ENCODE measurements around the gene IQGAP1.
"Not testable (repeated sequence)": the region's sequence is repeated elsewhere in the genome, so short reads cannot be mapped to it uniquely, and the experiment has no call there.

Gene IQGAP1

DNA sequence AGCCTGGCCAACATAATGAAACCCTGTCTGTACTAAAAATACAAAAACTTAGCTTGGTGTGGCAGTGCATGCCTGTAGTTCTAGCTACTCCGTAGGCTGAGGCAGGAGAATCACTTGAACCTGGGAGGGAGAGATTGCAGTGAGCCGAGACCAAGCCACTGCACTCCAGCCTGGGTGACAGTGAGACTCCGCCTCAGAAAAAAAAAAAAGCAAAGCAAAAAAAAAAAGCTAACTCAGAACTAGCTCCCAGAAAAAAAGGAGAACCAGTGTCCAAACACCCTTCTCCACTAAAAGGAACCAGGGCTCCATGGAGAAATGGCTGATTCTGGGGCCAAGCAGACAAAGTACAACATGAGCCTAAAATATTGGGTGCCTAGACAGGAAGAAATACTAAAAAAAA lies 124.9 kb downstream of the IQGAP1 start:
- ChIA-PET POLR2A (no interaction called here), CTCF (interaction anchor here (0.6 to 5.7 kb wide), 6 partner anchors 10 to 420 kb away, joined by 3 to 22 read pairs (median 4); no protein-coding TSS in a partner anchor)
- TF ChIP-seq, protein P1, sequence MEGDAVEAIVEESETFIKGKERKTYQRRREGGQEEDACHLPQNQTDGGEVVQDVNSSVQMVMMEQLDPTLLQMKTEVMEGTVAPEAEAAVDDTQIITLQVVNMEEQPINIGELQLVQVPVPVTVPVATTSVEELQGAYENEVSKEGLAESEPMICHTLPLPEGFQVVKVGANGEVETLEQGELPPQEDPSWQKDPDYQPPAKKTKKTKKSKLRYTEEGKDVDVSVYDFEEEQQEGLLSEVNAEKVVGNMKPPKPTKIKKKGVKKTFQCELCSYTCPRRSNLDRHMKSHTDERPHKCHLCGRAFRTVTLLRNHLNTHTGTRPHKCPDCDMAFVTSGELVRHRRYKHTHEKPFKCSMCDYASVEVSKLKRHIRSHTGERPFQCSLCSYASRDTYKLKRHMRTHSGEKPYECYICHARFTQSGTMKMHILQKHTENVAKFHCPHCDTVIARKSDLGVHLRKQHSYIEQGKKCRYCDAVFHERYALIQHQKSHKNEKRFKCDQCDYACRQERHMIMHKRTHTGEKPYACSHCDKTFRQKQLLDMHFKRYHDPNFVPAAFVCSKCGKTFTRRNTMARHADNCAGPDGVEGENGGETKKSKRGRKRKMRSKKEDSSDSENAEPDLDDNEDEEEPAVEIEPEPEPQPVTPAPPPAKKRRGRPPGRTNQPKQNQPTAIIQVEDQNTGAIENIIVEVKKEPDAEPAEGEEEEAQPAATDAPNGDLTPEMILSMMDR (IDR thresholded peaks at IDR 0.05; ENCODE audit: insufficient read depth, low read length, missing control alignments) = no peak
- no peak overlapping the region for H3K4me3 ChIP-seq (ENCODE audit: low read depth, low read length)
- no peak for DNase-seq (ENCODE audit: low read depth, low spot score)

GRCh38 chr15:90513448-90513847 lies 125.4 kb downstream of the IQGAP1 start:
- POLR2A ChIA-PET = no interaction called here
- no peak overlapping the region for H3K4me3 ChIP-seq (ENCODE audit: low read depth, low read length)
- TF ChIP-seq, protein P1 (IDR thresholded peaks at IDR 0.05; ENCODE audit: insufficient read depth, low read length, missing control alignments) = no peak
- no peak for DNase-seq (ENCODE audit: low read depth, low spot score)
- CTCF ChIA-PET = interaction anchor here (0.6 to 2.2 kb wide), 5 partner anchors 10 to 420 kb away, joined by 3 to 10 read pairs (median 3); no protein-coding TSS in a partner anchor

- H3K4me3 ChIP-seq (ENCODE audit: low read depth, low read length); POLR2A ChIA-PET; DNase-seq (ENCODE audit: low read depth, low spot score): not testable (repeated sequence)
- CTCF ChIA-PET = interaction anchor here (1.1 to 2.2 kb wide), 3 partner anchors 15 to 372 kb away, joined by 3 to 10 read pairs (median 4); no protein-coding TSS in a partner anchor
Measured at GRCh38 chr15:90513893-90514292, 125.9 kb downstream of the IQGAP1 start.

DNA sequence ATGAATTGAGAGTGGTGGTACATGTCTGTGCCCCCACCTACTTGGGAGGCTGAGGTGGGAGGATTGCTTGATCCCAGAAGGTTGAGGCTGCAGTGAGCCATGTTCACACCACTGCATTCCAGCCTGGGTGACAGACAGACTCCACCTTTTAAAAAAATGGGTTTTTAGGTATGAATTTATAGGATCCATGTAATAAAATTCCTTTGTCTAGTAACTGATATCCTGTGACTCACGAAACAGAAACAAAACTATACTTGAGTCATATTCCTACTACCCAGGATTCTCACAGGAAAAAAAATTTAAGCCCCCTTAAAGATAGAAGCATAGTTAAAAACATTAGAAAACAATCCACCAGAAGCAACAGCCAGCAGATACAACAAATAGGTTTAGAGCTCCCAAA lies 131.6 kb downstream of the IQGAP1 start:
- CTCF ChIA-PET = interaction anchor here (1.7 to 2.6 kb wide), 2 partner anchors 11 to 200 kb away, joined by 7 to 12 read pairs; no protein-coding TSS in a partner anchor
- TF ChIP-seq, protein P1 (IDR thresholded peaks at IDR 0.05; ENCODE audit: insufficient read depth, low read length, missing control alignments) = no peak
- POLR2A ChIA-PET = no interaction called here
- no peak overlapping the region for H3K4me3 ChIP-seq (ENCODE audit: low read depth, low read length)
- DNase-seq (ENCODE audit: low read depth, low spot score) = no peak

GRCh38 chr15:90520365-90520764 lies 132.3 kb downstream of the IQGAP1 start:
- TF ChIP-seq, protein P1 (IDR thresholded peaks at IDR 0.05; ENCODE audit: insufficient read depth, low read length, missing control alignments) = no peak
- no peak overlapping the region for H3K4me3 ChIP-seq (ENCODE audit: low read depth, low read length)
- ChIA-PET CTCF (interaction anchor here (1.7 to 2.6 kb wide), 2 partner anchors 11 to 201 kb away, joined by 7 to 12 read pairs; no protein-coding TSS in a partner anchor), POLR2A (no interaction called here)
- DNase-seq (ENCODE audit: low read depth, low spot score) = no peak

DNA sequence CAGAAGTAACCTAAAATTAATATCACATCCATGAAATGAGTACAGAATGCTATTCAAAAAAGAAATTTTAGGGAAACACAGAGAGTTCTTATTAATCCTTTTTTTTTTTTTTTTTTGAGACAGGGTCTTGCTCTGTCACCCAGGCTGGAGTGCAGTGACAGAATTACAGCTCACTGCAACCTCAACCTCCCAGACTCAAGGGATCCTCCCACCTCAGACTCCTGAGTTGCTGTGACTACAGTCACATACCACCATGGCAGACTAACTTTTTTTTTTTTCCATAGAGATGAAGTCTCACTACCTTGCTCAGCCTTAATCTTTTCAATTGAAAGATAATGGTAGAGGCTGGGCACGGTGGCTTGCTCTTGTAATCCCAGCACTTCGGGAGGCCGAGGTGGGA lies 135.3 kb downstream of the IQGAP1 start:
- ChIA-PET CTCF (interaction anchor here (0.6 to 1.1 kb wide), 2 partner anchors 10 to 362 kb away, joined by 3 read pairs; no protein-coding TSS in a partner anchor), POLR2A (interaction anchor here (0.6 kb wide), 1 partner anchor 8 kb away, joined by 3 read pairs; no protein-coding TSS in a partner anchor)
- TF ChIP-seq, protein P1 (IDR thresholded peaks at IDR 0.05; ENCODE audit: insufficient read depth, low read length, missing control alignments) = no peak
- DNase-seq (ENCODE audit: low read depth, low spot score) = no peak
- no peak overlapping the region for H3K4me3 ChIP-seq (ENCODE audit: low read depth, low read length)

- DNase-seq (ENCODE audit: low read depth, low spot score); POLR2A ChIA-PET; H3K4me3 ChIP-seq (ENCODE audit: low read depth, low read length): not testable (repeated sequence)
- CTCF ChIA-PET = interaction anchor here (0.7 kb wide), 1 partner anchor 42 kb away, joined by 3 read pairs; no protein-coding TSS in a partner anchor
Measured at GRCh38 chr15:90524018-90524803, 136.2 kb downstream of the IQGAP1 start.

All from AG04449 (cell line).